Nasal cavity respiratory epithelium epithelial cell of viscerocranial mucosa (primary cell): ENCODE results near the gene UBE4A. TPM values are rescaled to one million over a fixed set of nuclear protein-coding genes. Genes with fewer than 3 reads are reported as not detected.

Experiments used
- total RNA-seq: library from RNA; depleted of rRNA; stranded (reverse); fragments of >200 nt; gene quantifications from 2 replicates; pipeline ENCODE4 v1.2.3, GENCODE V29; 2014

The UBE4A gene
- 24.3 and 32.5 TPM in 2 replicates for total RNA-seq

GRCh38 chr11:118359295-118359958 lies at the start of gene UBE4A:
TSS of gene UBE4A (plus strand) at chr11:118359600. CDS start at chr11:118365081, 5,481 bp downstream.

GRCh38 chr11:118342503-118343161 lies 16.8 kb upstream of the UBE4A start, which contains the start of gene CD3D:
TSS of gene CD3D (minus strand) at chr11:118342705. CDS start at chr11:118342607, 98 bp downstream.

GRCh38 chr11:118343981-118344515 lies 15.4 kb upstream of the UBE4A start, which contains the start of gene CD3G:
TSS of gene CD3G (plus strand) at chr11:118344344. CDS start at chr11:118344424, 80 bp downstream.

GRCh38 chr11:118401151-118401879 lies 41.9 kb downstream of the UBE4A start, which contains the start of gene ATP5MG:
TSS of gene ATP5MG (plus strand) at chr11:118401606. CDS start at chr11:118401666, 60 bp downstream.

GRCh38 chr11:118435893-118436624 lies 76.7 kb downstream of the UBE4A start, which contains the start of gene KMT2A:
TSS of gene KMT2A (plus strand) at chr11:118436492. CDS start at chr11:118436513, 21 bp downstream.

Other genes starting within 250 kb of the UBE4A start
- gene SCN4B, start 206.8 kb upstream of the UBE4A start, total RNA-seq, result 0.68 and 2.6 TPM in 2 replicates
- under 0.01 and 0.57 TPM in 2 replicates for gene SCN2B, start 183.0 kb upstream of the UBE4A start, total RNA-seq
- gene JAML, start 134.6 kb upstream of the UBE4A start, total RNA-seq, result not detected in 2 replicates
- 44.3 and 64.3 TPM in 2 replicates for gene MPZL3, start 107.2 kb upstream of the UBE4A start, total RNA-seq
- gene MPZL2, start 95.3 kb upstream of the UBE4A start, total RNA-seq, result 48.2 and 140 TPM in 2 replicates
- gene CD3E, start 54.9 kb upstream of the UBE4A start, total RNA-seq, result 0.07 TPM in 1 of 2 replicates, not detected in the other
- gene CD3D, start 16.9 kb upstream of the UBE4A start, total RNA-seq, result not detected in 2 replicates
- gene CD3G, start 15.3 kb upstream of the UBE4A start, total RNA-seq, result not detected in 2 replicates
- gene ATP5MG, start 42.0 kb downstream of the UBE4A start, total RNA-seq, result 52.5 and 121 TPM in 2 replicates
- gene KMT2A, start 76.9 kb downstream of the UBE4A start, total RNA-seq, result 17.1 and 44.8 TPM in 2 replicates
- 0.68 and 1.3 TPM in 2 replicates for gene TTC36, start 167.9 kb downstream of the UBE4A start, total RNA-seq
- gene TMEM25, start 171.6 kb downstream of the UBE4A start, total RNA-seq, result 14.4 and 40.4 TPM in 2 replicates
- gene IFT46, start 206.3 kb downstream of the UBE4A start, total RNA-seq, result 19.1 and 27.6 TPM in 2 replicates
- gene ARCN1, start 212.8 kb downstream of the UBE4A start, total RNA-seq, result 99.5 and 127 TPM in 2 replicates
- gene PHLDB1, start 248.0 kb downstream of the UBE4A start, total RNA-seq, result 12.3 and 38.2 TPM in 2 replicates